Upper lobe of right lung (tissue), 1 donor: ENCODE data around the gene DAP. TPM values are rescaled to one million over a fixed set of nuclear protein-coding genes. Genes with fewer than 3 reads are reported as not detected.

Source experiments
- ATAC-seq: fragments of 200-7000 bp; cut with Tn5 transposase; one replicate; pipeline ENCODE4 v1.9.1; 2020; ENCODE audit warnings: mild to moderate bottlenecking, moderate library complexity
- DNase-seq: peaks from one replicate; pipeline ENCODE4 v3.0.0-alpha.2; 2020
- H3K27ac ChIP-seq: fragments of 200-600 bp; one replicate; pipeline ENCODE4 v1.8.0; 2022
- H3K27me3 ChIP-seq: fragments of 200-600 bp; one replicate; pipeline ENCODE4 v1.8.0; 2022; ENCODE audit warnings: mild to moderate bottlenecking
- H3K36me3 ChIP-seq: fragments of 200-600 bp; one replicate; pipeline ENCODE4 v1.8.0; 2022
- H3K4me1 ChIP-seq: fragments of 200-600 bp; one replicate; pipeline ENCODE4 v1.8.0; 2022
- H3K4me3 ChIP-seq: fragments of 200-600 bp; one replicate; pipeline ENCODE4 v1.8.0; 2022; ENCODE audit warnings: mild to moderate bottlenecking
- H3K9me3 ChIP-seq: fragments of 200-600 bp; one replicate; pipeline ENCODE4 v1.8.0; 2022
- CTCF ChIP-seq: fragments of 200-600 bp; IDR thresholded peaks from one replicate; pipeline ENCODE4 v1.8.0; 2022; ENCODE audit warnings: antibody characterized with exemption
- intact Hi-C: fragments of 100-400 bp; cut with DNase I; formaldehyde crosslinking; loops from one replicate; pipeline ENCODE4 v1.11.0; 2022
- total RNA-seq: library from RNA; stranded (reverse); fragmentation: NEBNext Ultra II Directional; extraction: Animal tissue kit (Norgen Biotek cat#: 25700); gene quantifications from one replicate; pipeline ENCODE4 v1.2.1, GENCODE V29; 2021
- donor health status: DM: no; HTN: yes; CAD: no; lungs with severe emphysema.

The DAP gene
- total RNA-seq, 1 donor from 2014 or later: 105 TPM

GRCh38 chr5:10715605-10716290 is 45.3 kb downstream of the DAP start:
- TF ChIP-seq CTCF: no peak
- ATAC-seq (no peak), DNase-seq (no peak)
- H3K36me3 ChIP-seq: peaks cover 8% of the 10 kb centered on the region
- H3K9me3 ChIP-seq: no peaks in the 10 kb centered on the region
- no peak overlapping the region for H3K27ac ChIP-seq
- no peaks in the 10 kb centered on the region for H3K27me3 ChIP-seq
- intact Hi-C loops: no loop called here
- no peak overlapping the region for H3K4me3 ChIP-seq
- no peaks in the 10 kb centered on the region for H3K4me1 ChIP-seq

GRCh38 chr5:10712574-10713366 is 48.3 kb downstream of the DAP start:
- Histone ChIP-seq H3K9me3 (no peaks in the 10 kb centered on the region), H3K27ac (no peak overlapping the region), H3K36me3 (peaks cover 4% of the 10 kb centered on the region), H3K27me3 (no peaks in the 10 kb centered on the region), H3K4me1 (no peaks in the 10 kb centered on the region), H3K4me3 (no peak overlapping the region)
- intact Hi-C loops: no loop called here
- ATAC-seq: no peak
- TF ChIP-seq CTCF: no peak
- DNase-seq: no peak

GRCh38 chr5:10711562-10711961 is 49.5 kb downstream of the DAP start:
- Histone ChIP-seq H3K4me1 (no peaks in the 10 kb centered on the region), H3K9me3 (no peaks in the 10 kb centered on the region), H3K27me3 (no peaks in the 10 kb centered on the region), H3K36me3 (peaks cover 4% of the 10 kb centered on the region), H3K27ac (no peak overlapping the region), H3K4me3 (no peak overlapping the region)
- DNase-seq: no peak
- intact Hi-C loops: no loop called here
- no peak for ATAC-seq
- no peak for TF ChIP-seq CTCF

GRCh38 chr5:10710513-10711128 is 50.4 kb downstream of the DAP start:
- DNase-seq: no peak
- no peaks in the 10 kb centered on the region for H3K27me3 ChIP-seq
- peaks cover 4% of the 10 kb centered on the region for H3K36me3 ChIP-seq
- no peak overlapping the region for H3K4me3 ChIP-seq
- intact Hi-C loops: no loop called here
- no peaks in the 10 kb centered on the region for H3K4me1 ChIP-seq
- ATAC-seq: no peak
- H3K9me3 ChIP-seq: no peaks in the 10 kb centered on the region
- H3K27ac ChIP-seq: no peak overlapping the region
- no peak for TF ChIP-seq CTCF

GRCh38 chr5:10709933-10710332 is 51.1 kb downstream of the DAP start:
- H3K27ac ChIP-seq: no peak overlapping the region
- H3K4me3 ChIP-seq: no peak overlapping the region
- no peak for ATAC-seq
- H3K36me3 ChIP-seq: peaks cover 4% of the 10 kb centered on the region
- H3K9me3 ChIP-seq: no peaks in the 10 kb centered on the region
- DNase-seq: no peak
- intact Hi-C loops: no loop called here
- H3K27me3 ChIP-seq: no peaks in the 10 kb centered on the region
- peaks cover 5% of the 10 kb centered on the region for H3K4me1 ChIP-seq
- no peak for TF ChIP-seq CTCF
